Mesothelial cell of epicardium (in vitro differentiated cells): Measurements from ENCODE around the gene XKR7. TPM values are rescaled to one million over a fixed set of nuclear protein-coding genes. Genes with fewer than 3 reads are reported as not detected.

ENCODE experiments used
- DNase-seq, 2 experiments: peaks; one replicate each; pipeline ENCODE4 v3.0.0; 2021; ENCODE audit warnings: low spot score in 2 of 2; ENCODE audit not compliant: unreplicated experiment in 2 of 2
- H3K27ac Mint-ChIP-seq: 2 replicates; pipeline ENCODE4 v1.8.0; 2021; ENCODE audit warnings: mixed read lengths
- H3K27me3 Mint-ChIP-seq: 2 replicates; pipeline ENCODE4 v1.8.0; 2021; ENCODE audit warnings: low read depth, mixed read lengths
- H3K36me3 Mint-ChIP-seq: 2 replicates; pipeline ENCODE4 v1.8.0; 2021; ENCODE audit warnings: mixed read lengths
- H3K4me1 Mint-ChIP-seq: 2 replicates; pipeline ENCODE4 v1.8.0; 2021; ENCODE audit warnings: mixed read lengths
- H3K4me3 Mint-ChIP-seq: 2 replicates; pipeline ENCODE4 v1.8.0; 2021; ENCODE audit warnings: mild to moderate bottlenecking, moderate library complexity, mixed read lengths
- H3K9me3 Mint-ChIP-seq: 2 replicates; pipeline ENCODE4 v1.8.0; 2021; ENCODE audit warnings: mixed read lengths
- total RNA-seq: library from RNA; stranded (reverse); gene quantifications from 3 replicates; pipeline ENCODE4 v1.2.1, GENCODE V29; 2021
- TF ChIP-seq, protein P1 (sequence below): fragments of 200-600 bp; sonication (generic); IDR thresholded peaks from one replicate; pipeline ENCODE4 v1.5.0; 2021; ENCODE audit warnings: antibody characterized with exemption; ENCODE audit not compliant: unreplicated experiment

Gene XKR7
- total RNA-seq, 1 donor from 2014 or later = 0.25 TPM

- Mint-ChIP-seq H3K36me3 (peaks cover 26% of the 10 kb centered on the region), H3K27me3 (peaks cover 27% of the 10 kb centered on the region), H3K27ac (peak within 1 kb of the TSS; percentile 94), H3K4me3 (peak within 1 kb of the TSS; percentile 97), H3K9me3 (peaks cover 10% of the 10 kb centered on the region), H3K4me1 (peaks cover 15% of the 10 kb centered on the region)
- DNase-seq = peak; percentile 98 to 99
- TF ChIP-seq, protein P1, sequence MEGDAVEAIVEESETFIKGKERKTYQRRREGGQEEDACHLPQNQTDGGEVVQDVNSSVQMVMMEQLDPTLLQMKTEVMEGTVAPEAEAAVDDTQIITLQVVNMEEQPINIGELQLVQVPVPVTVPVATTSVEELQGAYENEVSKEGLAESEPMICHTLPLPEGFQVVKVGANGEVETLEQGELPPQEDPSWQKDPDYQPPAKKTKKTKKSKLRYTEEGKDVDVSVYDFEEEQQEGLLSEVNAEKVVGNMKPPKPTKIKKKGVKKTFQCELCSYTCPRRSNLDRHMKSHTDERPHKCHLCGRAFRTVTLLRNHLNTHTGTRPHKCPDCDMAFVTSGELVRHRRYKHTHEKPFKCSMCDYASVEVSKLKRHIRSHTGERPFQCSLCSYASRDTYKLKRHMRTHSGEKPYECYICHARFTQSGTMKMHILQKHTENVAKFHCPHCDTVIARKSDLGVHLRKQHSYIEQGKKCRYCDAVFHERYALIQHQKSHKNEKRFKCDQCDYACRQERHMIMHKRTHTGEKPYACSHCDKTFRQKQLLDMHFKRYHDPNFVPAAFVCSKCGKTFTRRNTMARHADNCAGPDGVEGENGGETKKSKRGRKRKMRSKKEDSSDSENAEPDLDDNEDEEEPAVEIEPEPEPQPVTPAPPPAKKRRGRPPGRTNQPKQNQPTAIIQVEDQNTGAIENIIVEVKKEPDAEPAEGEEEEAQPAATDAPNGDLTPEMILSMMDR = peak; percentile 80
Observed at GRCh38 chr20:31951530-31952453, 16.2 kb upstream of the XKR7 start, which contains the start of gene PDRG1. Gene PDRG1 (minus strand): TSS chr20:31952046. CDS start chr20:31951961, 85 bp downstream.

GRCh38 chr20:31953556-31954148 lies 14.3 kb upstream of the XKR7 start:
- TF ChIP-seq, protein P1 = no peak
- Mint-ChIP-seq H3K4me1 (peaks cover 15% of the 10 kb centered on the region), H3K36me3 (peaks cover 11% of the 10 kb centered on the region), H3K9me3 (peaks cover 3% of the 10 kb centered on the region), H3K27ac (no peak overlapping the region), H3K4me3 (no peak overlapping the region), H3K27me3 (peaks cover 40% of the 10 kb centered on the region)
- DNase-seq = no peak

- no peak overlapping the region for H3K4me3 Mint-ChIP-seq
- TF ChIP-seq, protein P1 = no peak
- H3K27ac Mint-ChIP-seq = no peak overlapping the region
- peaks cover 15% of the 10 kb centered on the region for H3K4me1 Mint-ChIP-seq
- peaks cover 6% of the 10 kb centered on the region for H3K36me3 Mint-ChIP-seq
- no peak for DNase-seq
- peaks cover 47% of the 10 kb centered on the region for H3K27me3 Mint-ChIP-seq
- no peaks in the 10 kb centered on the region for H3K9me3 Mint-ChIP-seq
Observed at GRCh38 chr20:31954500-31954899, 13.5 kb upstream of the XKR7 start.

- Mint-ChIP-seq H3K27me3 (peaks cover 65% of the 10 kb centered on the region), H3K27ac (no peak overlapping the region), H3K9me3 (no peaks in the 10 kb centered on the region), H3K4me1 (peaks cover under 1% of the 10 kb centered on the region), H3K4me3 (no peak overlapping the region), H3K36me3 (no peaks in the 10 kb centered on the region)
- TF ChIP-seq, protein P1 = no peak
- DNase-seq = no peak
Observed at GRCh38 chr20:31956556-31957526, 11.1 kb upstream of the XKR7 start.

GRCh38 chr20:31962761-31963160 lies 5.2 kb upstream of the XKR7 start:
- no peak overlapping the region for H3K4me3 Mint-ChIP-seq
- peaks cover 87% of the 10 kb centered on the region for H3K27me3 Mint-ChIP-seq
- H3K4me1 Mint-ChIP-seq = peaks cover 3% of the 10 kb centered on the region
- no peaks in the 10 kb centered on the region for H3K9me3 Mint-ChIP-seq
- no peak for DNase-seq
- no peak overlapping the region for H3K27ac Mint-ChIP-seq
- no peaks in the 10 kb centered on the region for H3K36me3 Mint-ChIP-seq
- TF ChIP-seq, protein P1 = no peak
